IMR-90 (cell line): ENCODE measurements around the gene ETHE1. TPM values are rescaled to one million over a fixed set of nuclear protein-coding genes. Genes with fewer than 3 reads are reported as not detected.

Source experiments
- ATAC-seq: fragments of 200-7000 bp; cut with Tn5 transposase; 2 replicates; pipeline ENCODE4 v1.9.1; 2020; ENCODE audit warnings: low read depth, mild to moderate bottlenecking, moderate library complexity
- BruUV-seq: library from RNA; stranded (reverse); fragments of 400-500 nt; replicated peaks from 2 replicates; lab custom pipeline; 2021; lab: Mats Ljungman, UMichigan
- CTCF ChIA-PET: fragments of 300-600 bp; formaldehyde crosslinking; extraction: SDS; loops from one replicate; lab custom pipeline; 2021; ENCODE audit warnings: antibody characterized with exemption; lab: Yijun Ruan, JAX
- POLR2A ChIA-PET: fragments of 300-600 bp; sonication (Branson Sonifier 250); formaldehyde crosslinking; loops from one replicate; lab custom pipeline; 2022; ENCODE audit warnings: antibody characterized with exemption; ENCODE audit not compliant: unreplicated experiment; lab: Charles Lee
- DNase-seq: peaks from one replicate; pipeline ENCODE4 v3.0.0; 2013
- H2AFZ ChIP-seq: replicated peaks from 2 replicates; pipeline ENCODE3; 2013; ENCODE audit warnings: low read length, mild to moderate bottlenecking; ENCODE audit not compliant: poor library complexity
- H2AK5ac ChIP-seq: 2 replicates; pipeline ENCODE4 v1.6.1; 2013; ENCODE audit warnings: low read depth, low read length, inconsistent platforms
- H2AK9ac ChIP-seq: replicated peaks from 2 replicates; pipeline ENCODE3; 2013; ENCODE audit warnings: mild to moderate bottlenecking, low read depth, low read length, moderate library complexity; ENCODE audit not compliant: poor library complexity
- H2BK120ac ChIP-seq: 2 replicates; pipeline ENCODE4 v1.6.1; 2013; ENCODE audit warnings: low read depth, low read length, inconsistent platforms
- H2BK15ac ChIP-seq: 3 replicates; pipeline ENCODE4 v1.6.1; 2013; ENCODE audit warnings: low read depth, low read length, inconsistent platforms
- H2BK20ac ChIP-seq: 2 replicates; pipeline ENCODE4 v1.6.1; 2013; ENCODE audit warnings: low read depth, mild to moderate bottlenecking, inconsistent platforms, low read length, moderate library complexity
- H2BK5ac ChIP-seq: 2 replicates; pipeline ENCODE4 v1.6.1; 2013; ENCODE audit warnings: mild to moderate bottlenecking, low read depth, low read length, inconsistent platforms; ENCODE audit not compliant: poor library complexity, severe bottlenecking
- H3K14ac ChIP-seq: replicated peaks from 2 replicates; pipeline ENCODE4 v1.6.1; 2013; ENCODE audit warnings: low read depth, low read length, inconsistent platforms
- H3K18ac ChIP-seq: 2 replicates; pipeline ENCODE4 v1.6.1; 2013; ENCODE audit warnings: low read depth, low read length, control low read depth
- H3K23ac ChIP-seq: 2 replicates; pipeline ENCODE4 v1.6.1; 2013; ENCODE audit warnings: low read depth, low read length, inconsistent platforms
- H3K27ac ChIP-seq: 2 replicates; pipeline ENCODE4 v1.5.1; 2013; ENCODE audit warnings: mild to moderate bottlenecking, control low read depth, low read length; ENCODE audit not compliant: insufficient read depth
- H3K27me3 ChIP-seq: 2 replicates; pipeline ENCODE4 v1.6.1; 2013; ENCODE audit warnings: low read length; ENCODE audit not compliant: control insufficient read depth, insufficient read depth
- H3K36me3 ChIP-seq: 2 replicates; pipeline ENCODE4 v1.6.1; 2013; ENCODE audit warnings: low read length, mixed read lengths; ENCODE audit not compliant: control insufficient read depth, insufficient read depth
- H3K4ac ChIP-seq: 2 replicates; pipeline ENCODE4 v1.6.1; 2013; ENCODE audit warnings: low read depth, low read length, inconsistent platforms
- H3K4me1 ChIP-seq: 2 replicates; pipeline ENCODE4 v1.6.1; 2013; ENCODE audit warnings: low read length, mixed read lengths; ENCODE audit not compliant: control insufficient read depth, insufficient read depth
- H3K4me2 ChIP-seq: 2 replicates; pipeline ENCODE4 v1.6.1; 2013; ENCODE audit warnings: low read depth, mild to moderate bottlenecking, control low read depth, low read length, moderate library complexity
- H3K4me3 ChIP-seq: 2 replicates; pipeline ENCODE4 v1.5.1; 2013; ENCODE audit warnings: low read depth, mild to moderate bottlenecking, control low read depth, low read length, moderate library complexity; ENCODE audit not compliant: insufficient read depth
- H3K56ac ChIP-seq: 2 replicates; pipeline ENCODE4 v1.6.1; 2013; ENCODE audit warnings: low read length, inconsistent platforms; ENCODE audit not compliant: insufficient read depth; ENCODE audit errors: extremely low read depth
- H3K79me1 ChIP-seq, 2 experiments: 2 replicates each; pipeline ENCODE4 v1.6.1; 2013; ENCODE audit warnings: low read length in 2 of 2, inconsistent platforms in 1 of 2, low read depth in 1 of 2
- H3K9ac ChIP-seq: 2 replicates; pipeline ENCODE4 v1.6.1; 2013; ENCODE audit warnings: low read depth, low read length, control low read depth
- H3K9me1 ChIP-seq: 2 replicates; pipeline ENCODE4 v1.6.1; 2013; ENCODE audit warnings: low read length, inconsistent platforms; ENCODE audit not compliant: insufficient read depth
- H3K9me3 ChIP-seq: 2 replicates; pipeline ENCODE4 v1.6.1; 2013; ENCODE audit warnings: low read length; ENCODE audit not compliant: control insufficient read depth, insufficient read depth
- H4K20me1 ChIP-seq: 2 replicates; pipeline ENCODE4 v1.6.1; 2013; ENCODE audit warnings: low read length, inconsistent platforms; ENCODE audit not compliant: insufficient read depth
- H4K5ac ChIP-seq: 2 replicates; pipeline ENCODE4 v1.6.1; 2013; ENCODE audit warnings: mild to moderate bottlenecking, low read depth, low read length, control low read depth
- H4K8ac ChIP-seq, 2 experiments: 2 replicates each; pipeline ENCODE4 v1.6.1; 2013; ENCODE audit warnings: low read depth in 2 of 2, low read length in 2 of 2, control low read depth in 1 of 2, inconsistent platforms in 1 of 2
- H4K91ac ChIP-seq: 2 replicates; pipeline ENCODE4 v1.6.1; 2013; ENCODE audit warnings: low read depth, low read length, inconsistent platforms; ENCODE audit not compliant: insufficient read depth
- BHLHE40 ChIP-seq: fragments of 150-350 bp; IDR thresholded peaks from 2 replicates; pipeline ENCODE4 v1.6.1; 2016; ENCODE audit warnings: mild to moderate bottlenecking, low read depth, low read length
- CEBPB ChIP-seq: IDR thresholded peaks from 2 replicates; pipeline ENCODE4 v1.6.1; 2012; ENCODE audit warnings: low read depth, low read length, improper control_type of control experiment
- CHD1 ChIP-seq: IDR thresholded peaks from 2 replicates; pipeline ENCODE4 v1.6.1; 2012; ENCODE audit warnings: low read depth, low read length, improper control_type of control experiment
- CTCF ChIP-seq: conservative IDR thresholded peaks from 2 replicates; pipeline ENCODE4 v1.5.1; 2012; ENCODE audit warnings: mild to moderate bottlenecking, low read depth, low read length, improper control_type of control experiment
- ELK1 ChIP-seq: fragments of 150-350 bp; IDR thresholded peaks from 2 replicates; pipeline ENCODE4 v1.6.1; 2016; ENCODE audit warnings: low read depth, mild to moderate bottlenecking, low read length, moderate library complexity, borderline replicate concordance
- FOS ChIP-seq: fragments of 150-350 bp; IDR thresholded peaks from 2 replicates; pipeline ENCODE4 v1.6.1; 2016; ENCODE audit warnings: low read depth, low read length
- MAZ ChIP-seq: IDR thresholded peaks from 2 replicates; pipeline ENCODE4 v1.6.1; 2012; ENCODE audit warnings: low read depth, mild to moderate bottlenecking, low read length, improper control_type of control experiment, moderate library complexity, borderline replicate concordance
- MXI1 ChIP-seq: IDR thresholded peaks from 2 replicates; pipeline ENCODE4 v1.6.1; 2012; ENCODE audit warnings: low read depth, mild to moderate bottlenecking, low read length, moderate library complexity, borderline replicate concordance
- NFE2L2 ChIP-seq: fragments of 150-350 bp; IDR thresholded peaks from 2 replicates; pipeline ENCODE4 v1.6.1; 2016; ENCODE audit warnings: low read depth, mild to moderate bottlenecking, low read length
- POLR2A ChIP-seq: IDR thresholded peaks from 2 replicates; pipeline ENCODE4 v1.6.1; 2012; ENCODE audit warnings: mild to moderate bottlenecking, low read depth, low read length
- RAD21 ChIP-seq: IDR thresholded peaks from 2 replicates; pipeline ENCODE4 v1.6.1; 2012; ENCODE audit warnings: low read length, improper control_type of control experiment
- RCOR1 ChIP-seq: IDR thresholded peaks from 2 replicates; pipeline ENCODE4 v1.6.1; 2012; ENCODE audit warnings: mild to moderate bottlenecking, low read length, improper control_type of control experiment; ENCODE audit not compliant: insufficient replicate concordance
- RFX5 ChIP-seq: IDR thresholded peaks from 2 replicates; pipeline ENCODE4 v1.8.0; 2012; ENCODE audit warnings: low read depth, mild to moderate bottlenecking, low read length, moderate library complexity
- SMC3 ChIP-seq: fragments of 150-350 bp; IDR thresholded peaks from 2 replicates; pipeline ENCODE4 v1.6.1; 2016; ENCODE audit warnings: low read depth, mild to moderate bottlenecking, antibody characterized with exemption, low read length, moderate library complexity
- USF2 ChIP-seq: fragments of 150-350 bp; IDR thresholded peaks from 2 replicates; pipeline ENCODE4 v1.6.1; 2017; ENCODE audit warnings: mild to moderate bottlenecking, antibody characterized with exemption, low read length, low read depth
- WGBS, 2 experiments: methylation state at CpG; one replicate each; pipeline versions ENCODE4 v1.1.5 to v1.1.7; 2013; ENCODE audit warnings: missing lambda C conversion rate in 2 of 2; ENCODE audit not compliant: insufficient read length in 1 of 2; ENCODE audit errors: extremely low coverage in 2 of 2; 5-methylcytosine and 5-hydroxymethylcytosine counted together
- dilution Hi-C: fragments of 300-500 bp; cut with HindIII; formaldehyde crosslinking; loops from one replicate; pipeline ENCODE4 v1.14.3; 2018; ENCODE audit warnings: low sequenced_read_pairs; ENCODE audit not compliant: unreplicated experiment
- in situ Hi-C: fragments of 300-500 bp; cut with MboI; formaldehyde crosslinking; loops from 3 replicates; pipeline ENCODE4 v1.14.3; 2019; ENCODE audit warnings: low sequenced_read_pairs, inconsistent platforms, mixed read lengths
- intact Hi-C: fragments of 100-400 bp; cut with micrococcal nuclease; formaldehyde crosslinking; loops from 2 replicates; pipeline ENCODE4 v1.10.0; 2022
- polyA plus RNA-seq, 3 experiments: library from polyadenylated mRNA; depleted of rRNA; stranded (reverse); fragments of >200 nt; gene quantifications; 2 replicates each; pipeline ENCODE4 v1.2.3, GENCODE V29; 2012; ENCODE audit warnings: low replicate concordance in 1 of 3
- total RNA-seq: library from RNA; depleted of rRNA; stranded (reverse); fragments of >200 nt; gene quantifications from 2 replicates; pipeline ENCODE4 v1.2.3, GENCODE V29; 2012

The ETHE1 gene
- total and polyA plus RNA-seq, 2 of the 4 experiments (the other 2 are of a cell fraction) = 161 to 233 TPM

DNA sequence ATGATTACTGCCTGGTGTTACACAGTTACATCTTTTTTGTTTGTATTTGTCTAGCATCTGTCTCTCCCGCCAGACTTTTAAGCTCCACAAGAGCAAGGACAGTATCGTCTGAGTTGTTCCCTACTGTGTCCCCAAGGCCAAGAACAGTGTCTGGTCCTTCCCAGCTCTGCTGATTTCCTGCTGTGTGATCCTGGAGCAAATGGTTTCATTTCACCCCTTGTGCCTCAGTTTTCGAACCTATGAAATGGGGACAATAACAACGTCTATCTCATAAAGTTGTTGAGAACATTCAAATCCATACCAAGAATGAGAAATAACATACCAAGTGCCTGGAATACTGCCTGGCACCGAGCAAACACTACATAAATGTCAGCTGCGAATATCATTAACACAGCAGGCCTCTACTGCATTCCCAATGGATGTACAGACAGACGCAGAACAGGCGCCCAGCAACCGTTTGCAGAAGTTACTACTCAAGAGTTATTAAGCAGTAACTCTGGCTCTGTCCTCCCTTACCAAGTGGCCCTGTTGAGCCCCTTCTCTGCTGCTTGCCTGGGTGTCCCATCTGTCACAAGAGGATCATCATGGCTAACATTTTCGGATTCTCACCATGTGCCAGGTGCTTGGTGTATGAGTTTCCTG lies 36.9 kb upstream of the ETHE1 start:
- Histone ChIP-seq H2AFZ (no peak overlapping the region), H3K23ac (0 out of 2 replicates have a peak overlapping the region, but pooled peaks have one; percentile 11), H4K20me1 (peaks cover 6% of the 10 kb centered on the region; the same call in 1 of the 2 replicates), H3K14ac (peak overlapping the region; percentile 63), H4K91ac (no peak overlapping the region), H2BK5ac (no peak overlapping the region), H3K4me1 (peaks cover 3% of the 10 kb centered on the region; the same call in 1 of the 2 replicates), H2BK15ac (no peak overlapping the region), H3K18ac (no peak overlapping the region), H2BK20ac (peak overlapping the region; percentile 62; the same call in 1 of the 2 replicates), H3K79me1 (peaks cover 22 to 60% of the 10 kb centered on the region in 2 experiments; a peak in 3 of 4 replicates), H3K56ac (no peak overlapping the region), H3K4me2 (no peak overlapping the region), H3K4me3 (no peak overlapping the region), H3K9ac (no peak overlapping the region), H2AK9ac (no peak overlapping the region), H3K4ac (no peak overlapping the region; the same call in 1 of the 2 replicates), H3K36me3 (peaks cover 9% of the 10 kb centered on the region), H3K9me3 (no peaks in the 10 kb centered on the region), H4K8ac (peak overlapping the region in 1 of 2 experiments; percentile 21; a peak in 1 of 4 replicates), H3K27ac (no peak overlapping the region), H3K27me3 (no peaks in the 10 kb centered on the region), H2AK5ac (peak overlapping the region; percentile 92; the same call in 1 of the 2 replicates), H4K5ac (no peak overlapping the region), H2BK120ac (no peak overlapping the region), H3K9me1 (peaks cover 29% of the 10 kb centered on the region)
- ChIA-PET POLR2A (no interaction called here), CTCF (no interaction called here)
- dilution Hi-C loops = no loop called here
- no peak for ATAC-seq
- intact Hi-C loops = no loop called here
- no TSS peak for BruUV-seq
- WGBS, 2 experiments = 98% methylated on average over 5 of the region's 10 CpGs; no CpG with 5 or more reads in 1 of the 2 experiments
- in situ Hi-C loops = no loop called here
- no peak for DNase-seq
- no peak for TF ChIP-seq RCOR1
- no peak for TF ChIP-seq SMC3
- no peak for TF ChIP-seq FOS
- no peak for TF ChIP-seq RFX5
- no peak for TF ChIP-seq RAD21
- TF ChIP-seq NFE2L2 = no peak
- TF ChIP-seq MXI1 = no peak
- TF ChIP-seq MAZ = no peak
- no peak for TF ChIP-seq POLR2A
- no peak for TF ChIP-seq CTCF
- no peak for TF ChIP-seq CHD1
- TF ChIP-seq ELK1 = no peak
- TF ChIP-seq CEBPB = no peak
- TF ChIP-seq BHLHE40 = no peak
- no peak for TF ChIP-seq USF2
